ENCODE data around the gene HESX1. TPM values are rescaled to one million over a fixed set of nuclear protein-coding genes. Genes with fewer than 3 reads are reported as not detected.

HESX1 gene
- total and polyA plus RNA-seq, 2 of the 4 experiments (the other 2 are of a cell fraction) = 0.36 to 0.82 TPM

GRCh38 chr3:57233799-57234198, 34.0 kb upstream of the HESX1 start:
- TF ChIP-seq BHLHE40 (IDR thresholded peaks at IDR 0.05; ENCODE audit: low read depth, low read length) (no peak), POLR2A (IDR thresholded peaks at IDR 0.05; ENCODE audit: low read depth, low read length) (no peak), RAD21 (IDR thresholded peaks at IDR 0.05; ENCODE audit: low read length) (no peak), FOS (IDR thresholded peaks at IDR 0.05; ENCODE audit: low read depth, low read length) (no peak), MAFK (IDR thresholded peaks at IDR 0.05; ENCODE audit: low read depth, low read length) (no peak), NFE2L2 (IDR thresholded peaks at IDR 0.05; ENCODE audit: low read depth, low read length) (no peak), USF2 (IDR thresholded peaks at IDR 0.05; ENCODE audit: low read depth, low read length) (no peak), MXI1 (IDR thresholded peaks at IDR 0.05; ENCODE audit: borderline replicate concordance, low read depth, low read length) (no peak), CTCF (conservative IDR thresholded peaks at IDR 0.05; ENCODE audit: low read depth, low read length) (no peak), MAZ (IDR thresholded peaks at IDR 0.05; ENCODE audit: borderline replicate concordance, low read depth, low read length) (no peak), CHD1 (IDR thresholded peaks at IDR 0.05; ENCODE audit: low read depth, low read length) (no peak), ELK1 (IDR thresholded peaks at IDR 0.05; ENCODE audit: borderline replicate concordance, low read depth, low read length) (no peak), RCOR1 (IDR thresholded peaks at IDR 0.05; ENCODE audit: insufficient replicate concordance, low read length) (no peak), SMC3 (IDR thresholded peaks at IDR 0.05; ENCODE audit: low read depth, low read length) (no peak), RFX5 (IDR thresholded peaks at IDR 0.05; ENCODE audit: low read depth, low read length) (no peak), CEBPB (IDR thresholded peaks at IDR 0.05; ENCODE audit: low read depth, low read length) (no peak)

More at GRCh38 chr3:57233799-57234198, 34.0 kb upstream of the HESX1 start:
- no peak overlapping the region for H3K27ac ChIP-seq (ENCODE audit: insufficient read depth, low read length)
- H3K9me3 ChIP-seq (ENCODE audit: control insufficient read depth, insufficient read depth, low read length) = no peaks in the 10 kb centered on the region
- peaks cover 14 to 49% of the 10 kb centered on the region in 2 experiments for H3K79me1 ChIP-seq (ENCODE audit: low read depth in 1 of 2, low read length in 2 of 2)
- no peak for ATAC-seq (ENCODE audit: low read depth)
- H3K9me1 ChIP-seq (ENCODE audit: insufficient read depth, low read length) = peaks cover 5% of the 10 kb centered on the region; the same call in 1 of the 2 replicates
- no peak overlapping the region for H4K5ac ChIP-seq (ENCODE audit: low read depth, low read length)
- H2BK15ac ChIP-seq (ENCODE audit: low read depth, low read length) = no peak overlapping the region
- no peak overlapping the region for H3K4ac ChIP-seq (ENCODE audit: low read depth, low read length)
- no peak overlapping the region for H2BK20ac ChIP-seq (ENCODE audit: low read depth, low read length)
- no peak overlapping the region for H2AK9ac ChIP-seq (replicated peaks; ENCODE audit: low read depth, low read length, poor library complexity)
- no TSS peak for BruUV-seq (replicated peaks)
- H3K18ac ChIP-seq (ENCODE audit: low read depth, low read length) = no peak overlapping the region
- peaks cover 13% of the 10 kb centered on the region for H4K20me1 ChIP-seq (ENCODE audit: insufficient read depth, low read length)
- H3K56ac ChIP-seq (ENCODE audit: extremely low read depth, insufficient read depth, low read length) = no peak overlapping the region
- WGBS, 2 experiments (ENCODE audit: extremely low coverage in 2 of 2, insufficient read length in 1 of 2) = no CpG with 5 or more reads among the region's 2 CpGs
- no peak overlapping the region for H3K23ac ChIP-seq (ENCODE audit: low read depth, low read length)
- H2BK5ac ChIP-seq (ENCODE audit: low read depth, low read length, poor library complexity, severe bottlenecking) = no peak overlapping the region
- in situ Hi-C loops (cut with MboI; ENCODE audit: low sequenced_read_pairs) = no loop called here
- H3K36me3 ChIP-seq (ENCODE audit: control insufficient read depth, insufficient read depth, low read length) = peaks cover 6% of the 10 kb centered on the region
- peaks cover 2% of the 10 kb centered on the region; the same call in 1 of the 2 replicates for H3K4me1 ChIP-seq (ENCODE audit: control insufficient read depth, insufficient read depth, low read length)
- ChIA-PET POLR2A (ENCODE audit: unreplicated experiment) (no interaction called here), CTCF (interaction anchor here (0.6 to 1.2 kb wide), 3 partner anchors 11 to 337 kb away, joined by 3 to 5 read pairs (median 4); no protein-coding TSS in a partner anchor)
- no peak overlapping the region for H3K14ac ChIP-seq (replicated peaks; ENCODE audit: low read depth, low read length)
- H3K9ac ChIP-seq (ENCODE audit: low read depth, low read length) = no peak overlapping the region
- H2BK120ac ChIP-seq (ENCODE audit: low read depth, low read length) = no peak overlapping the region
- no peak overlapping the region for H4K91ac ChIP-seq (ENCODE audit: insufficient read depth, low read depth, low read length)
- H3K4me3 ChIP-seq (ENCODE audit: insufficient read depth, low read depth, low read length) = no peak overlapping the region
- no peak overlapping the region for H2AK5ac ChIP-seq (ENCODE audit: low read depth, low read length)
- DNase-seq = no peak
- H4K8ac ChIP-seq (ENCODE audit: low read depth in 2 of 2, low read length in 2 of 2) = no peak overlapping the region
- dilution Hi-C loops (cut with HindIII; ENCODE audit: low sequenced_read_pairs, unreplicated experiment) = no loop called here
- no peak overlapping the region for H2AFZ ChIP-seq (replicated peaks; ENCODE audit: low read length, poor library complexity)
- H3K4me2 ChIP-seq (ENCODE audit: low read depth, low read length) = no peak overlapping the region
- H3K27me3 ChIP-seq (ENCODE audit: control insufficient read depth, insufficient read depth, low read length) = no peaks in the 10 kb centered on the region
- intact Hi-C loops (cut with micrococcal nuclease) = no loop called here

Data from IMR-90 (cell line).